AG09319 (cell line): Measurements from ENCODE around the gene SHC2.
"Not testable (repeated sequence)": the region's sequence is repeated elsewhere in the genome, so short reads cannot be mapped to it uniquely, and the experiment has no call there.

Source experiments
- DNase-seq: peaks from one replicate; pipeline ENCODE4 v3.0.0-alpha.2; 2010; ENCODE audit warnings: low read depth; ENCODE audit errors: extremely low read depth
- TF ChIP-seq, protein P1 (sequence below): IDR thresholded peaks from 2 replicates; pipeline ENCODE4 v1.5.1; 2011; ENCODE audit warnings: low read depth, mild to moderate bottlenecking, inconsistent platforms, low read length, moderate library complexity

The SHC2 gene

DNA sequence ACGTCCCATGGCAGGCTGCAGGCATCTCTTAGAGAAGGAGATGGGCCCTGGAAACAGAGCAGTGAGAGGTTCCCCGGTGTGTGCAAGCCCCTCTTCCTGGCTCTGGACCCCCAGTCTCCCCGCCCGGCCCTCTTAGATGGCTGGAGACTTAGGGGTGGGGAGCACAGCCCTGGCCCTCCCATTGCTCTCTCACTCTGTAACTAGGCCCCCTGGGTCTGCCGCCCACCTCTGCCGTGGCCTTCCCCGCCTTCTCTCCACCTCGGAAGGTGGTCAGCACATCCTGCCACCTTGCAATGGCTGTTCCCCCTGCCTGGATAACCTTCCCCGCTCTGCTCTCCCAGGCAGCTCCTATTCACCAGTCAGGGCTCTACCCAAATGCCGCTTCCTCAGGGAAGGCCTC is 30.1 kb downstream of the SHC2 start:
- DNase-seq, result no peak
- TF ChIP-seq, protein P1, sequence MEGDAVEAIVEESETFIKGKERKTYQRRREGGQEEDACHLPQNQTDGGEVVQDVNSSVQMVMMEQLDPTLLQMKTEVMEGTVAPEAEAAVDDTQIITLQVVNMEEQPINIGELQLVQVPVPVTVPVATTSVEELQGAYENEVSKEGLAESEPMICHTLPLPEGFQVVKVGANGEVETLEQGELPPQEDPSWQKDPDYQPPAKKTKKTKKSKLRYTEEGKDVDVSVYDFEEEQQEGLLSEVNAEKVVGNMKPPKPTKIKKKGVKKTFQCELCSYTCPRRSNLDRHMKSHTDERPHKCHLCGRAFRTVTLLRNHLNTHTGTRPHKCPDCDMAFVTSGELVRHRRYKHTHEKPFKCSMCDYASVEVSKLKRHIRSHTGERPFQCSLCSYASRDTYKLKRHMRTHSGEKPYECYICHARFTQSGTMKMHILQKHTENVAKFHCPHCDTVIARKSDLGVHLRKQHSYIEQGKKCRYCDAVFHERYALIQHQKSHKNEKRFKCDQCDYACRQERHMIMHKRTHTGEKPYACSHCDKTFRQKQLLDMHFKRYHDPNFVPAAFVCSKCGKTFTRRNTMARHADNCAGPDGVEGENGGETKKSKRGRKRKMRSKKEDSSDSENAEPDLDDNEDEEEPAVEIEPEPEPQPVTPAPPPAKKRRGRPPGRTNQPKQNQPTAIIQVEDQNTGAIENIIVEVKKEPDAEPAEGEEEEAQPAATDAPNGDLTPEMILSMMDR, result no peak

GRCh38 chr19:428149-428548 is 32.7 kb downstream of the SHC2 start:
- TF ChIP-seq, protein P1, result no peak
- no peak for DNase-seq

- DNase-seq, result not testable (repeated sequence)
Measured at GRCh38 chr19:427675-428074, 33.2 kb downstream of the SHC2 start.

GRCh38 chr19:426725-427445 is 33.9 kb downstream of the SHC2 start:
- DNase-seq, result no peak
- TF ChIP-seq, protein P1, result no peak

GRCh38 chr19:425056-425455 is 35.8 kb downstream of the SHC2 start:
- DNase-seq, result no peak

DNA sequence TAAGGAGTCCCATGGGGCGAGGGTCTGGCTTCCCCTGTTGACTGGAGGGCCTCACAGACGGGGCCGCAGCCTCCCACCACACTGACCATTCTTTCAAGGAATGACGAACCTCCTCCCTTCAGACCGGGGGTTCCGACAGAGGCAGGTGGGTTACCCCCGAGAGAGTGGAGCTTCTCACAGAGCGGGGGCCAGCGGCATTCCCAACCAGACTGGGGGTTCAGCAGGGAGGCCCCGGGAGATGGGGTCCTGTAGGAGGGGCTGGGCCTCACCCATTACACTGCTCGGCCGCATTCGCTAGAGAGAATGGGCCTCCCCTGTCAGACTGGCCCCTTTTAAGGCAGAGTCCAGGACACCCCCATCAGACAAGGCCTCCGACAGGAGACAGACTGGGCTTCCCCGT is 36.3 kb downstream of the SHC2 start:
- DNase-seq, result no peak
- TF ChIP-seq, protein P1, result no peak

More at GRCh38 chr19:425056-425455, 35.8 kb downstream of the SHC2 start:
- TF ChIP-seq, protein P1, result no peak

DNA sequence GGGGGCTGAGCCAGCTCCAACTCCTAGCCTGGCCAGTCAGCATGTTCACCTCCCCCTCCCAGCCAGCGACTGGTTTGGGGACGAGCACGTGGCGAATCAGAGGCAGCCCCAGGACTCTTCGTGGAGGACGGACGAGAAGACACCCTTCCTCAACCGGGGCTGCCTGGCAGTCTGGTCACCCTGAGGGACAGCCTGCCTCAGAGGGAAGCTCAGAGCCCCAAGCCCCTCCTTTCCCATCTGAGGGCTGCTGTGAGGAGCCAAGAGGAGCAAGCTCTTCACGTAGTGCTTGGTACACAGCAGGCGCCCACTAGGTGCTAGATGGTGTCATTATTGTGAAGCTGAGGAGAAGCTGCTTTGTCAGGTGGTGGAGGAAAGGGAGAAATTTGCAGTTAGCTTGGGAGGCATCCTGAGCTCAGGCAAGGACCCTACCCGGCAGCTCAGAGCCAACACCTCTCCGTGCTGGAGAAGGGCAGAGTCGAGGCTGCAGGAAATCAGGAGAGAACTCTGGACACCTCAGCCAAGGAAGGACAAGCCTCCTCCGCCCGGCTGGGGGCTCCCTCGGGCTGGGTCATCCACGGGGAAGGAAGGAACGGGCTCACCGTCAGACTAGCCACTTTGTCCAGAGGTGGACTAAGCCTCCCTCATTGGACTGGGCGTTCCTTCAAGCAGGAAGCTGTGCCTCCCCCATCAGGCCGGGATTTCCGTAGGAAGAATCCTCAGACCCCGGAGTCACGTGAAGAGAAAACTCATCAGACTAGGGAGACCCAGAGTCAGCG is 37.0 kb downstream of the SHC2 start:
- DNase-seq, result no peak
- TF ChIP-seq, protein P1, result no peak

GRCh38 chr19:422917-423226 is 38.0 kb downstream of the SHC2 start:
- not testable (repeated sequence) for DNase-seq
